ENCODE measurements around the gene HBG2.

HBG2 gene

GRCh38 chr11:5229356-5229755 lies 25.2 kb downstream of the HBG2 start:
- no peak for DNase-seq (ENCODE audit: low read depth)

GRCh38 chr11:5228124-5228523 lies 26.5 kb downstream of the HBG2 start:
- DNase-seq (ENCODE audit: low read depth) = no peak

- no peak for DNase-seq (ENCODE audit: low read depth)
Observed at GRCh38 chr11:5227681-5228080, 26.9 kb downstream of the HBG2 start.

- no peak for DNase-seq (ENCODE audit: low read depth)
Observed at GRCh38 chr11:5226732-5227310, 27.8 kb downstream of the HBG2 start, which contains the start of gene HBB. HBB (minus strand) TSS chr11:5227071; CDS start chr11:5227021, 50 bp downstream.

GRCh38 chr11:5225480-5225871 lies 29.1 kb downstream of the HBG2 start:
- DNase-seq (ENCODE audit: low read depth) = no peak

GRCh38 chr11:5224538-5225479 lies 29.8 kb downstream of the HBG2 start:
- DNase-seq (ENCODE audit: low read depth) = no peak

- no peak for DNase-seq (ENCODE audit: low read depth)
Observed at GRCh38 chr11:5223686-5224085, 30.9 kb downstream of the HBG2 start.

GRCh38 chr11:5223146-5223545 lies 31.4 kb downstream of the HBG2 start:
- no peak for DNase-seq (ENCODE audit: low read depth)

GRCh38 chr11:5210376-5210885 lies 44.1 kb downstream of the HBG2 start:
- DNase-seq (ENCODE audit: low read depth) = no peak

- DNase-seq (ENCODE audit: low read depth) = peak; percentile 79
Observed at GRCh38 chr11:5204787-5205186, 49.8 kb downstream of the HBG2 start.

- DNase-seq (ENCODE audit: low read depth) = no peak
Observed at GRCh38 chr11:5203366-5203765, 51.2 kb downstream of the HBG2 start.
